ENCODE measurements around the gene PNMA8B.

The PNMA8B gene

DNA sequence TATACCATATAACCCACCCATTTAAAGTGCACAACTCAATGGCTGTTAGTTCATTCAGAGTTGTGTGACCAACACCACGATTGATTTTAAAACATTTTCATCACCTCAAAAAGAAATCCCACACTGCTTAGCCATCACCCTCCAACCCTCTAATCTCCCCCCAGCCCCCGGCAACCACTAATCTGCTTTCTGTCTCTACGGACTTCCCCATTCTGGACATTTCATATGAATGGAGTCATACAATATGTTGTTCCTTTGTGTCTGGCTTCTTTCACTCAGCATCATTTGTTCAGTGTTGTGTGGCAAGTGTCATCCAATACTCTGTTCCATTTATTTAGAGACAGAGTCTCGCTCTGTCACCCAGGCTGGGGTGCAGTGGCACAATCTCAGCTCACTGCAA is 4.0 kb upstream of the PNMA8B start:
- TF ChIP-seq ZNF350 (tag by site-specific recombination; IDR thresholded peaks at IDR 0.05): no peak
- TF ChIP-seq ZNF19 (tag by site-specific recombination; IDR thresholded peaks at IDR 0.05; ENCODE audit: low read depth): no peak
- TF ChIP-seq ZNF473 (tag by site-specific recombination; IDR thresholded peaks at IDR 0.05): no peak
- TF ChIP-seq GLI2 (tag by site-specific recombination; IDR thresholded peaks at IDR 0.05; ENCODE audit: borderline replicate concordance, low read depth): no peak
- TF ChIP-seq ZNF837 (tag by site-specific recombination; IDR thresholded peaks at IDR 0.05): no peak
- TF ChIP-seq ZNF843 (tag by site-specific recombination; IDR thresholded peaks at IDR 0.05): no peak
- TF ChIP-seq, protein P1, sequence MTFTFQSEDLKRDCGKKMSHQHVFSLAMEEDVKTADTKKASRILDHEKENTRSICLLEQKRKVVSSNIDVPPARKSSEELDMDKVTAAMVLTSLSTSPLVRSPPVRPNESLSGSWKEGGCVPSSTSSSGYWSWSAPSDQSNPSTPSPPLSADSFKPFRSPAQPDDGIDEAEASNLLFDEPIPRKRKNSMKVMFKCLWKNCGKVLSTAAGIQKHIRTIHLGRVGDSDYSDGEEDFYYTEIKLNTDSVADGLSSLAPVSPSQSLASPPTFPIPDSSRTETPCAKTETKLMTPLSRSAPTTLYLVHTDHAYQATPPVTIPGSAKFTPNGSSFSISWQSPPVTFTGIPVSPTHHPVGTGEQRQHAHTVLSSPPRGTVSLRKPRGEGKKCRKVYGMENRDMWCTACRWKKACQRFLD (tag by site-specific recombination; IDR thresholded peaks at IDR 0.05): no peak
- no peak for TF ChIP-seq ZNF114 (tag by site-specific recombination; IDR thresholded peaks at IDR 0.05)
- no peak for TF ChIP-seq ZNF558 (tag by site-specific recombination; IDR thresholded peaks at IDR 0.05)
- TF ChIP-seq, protein P2, sequence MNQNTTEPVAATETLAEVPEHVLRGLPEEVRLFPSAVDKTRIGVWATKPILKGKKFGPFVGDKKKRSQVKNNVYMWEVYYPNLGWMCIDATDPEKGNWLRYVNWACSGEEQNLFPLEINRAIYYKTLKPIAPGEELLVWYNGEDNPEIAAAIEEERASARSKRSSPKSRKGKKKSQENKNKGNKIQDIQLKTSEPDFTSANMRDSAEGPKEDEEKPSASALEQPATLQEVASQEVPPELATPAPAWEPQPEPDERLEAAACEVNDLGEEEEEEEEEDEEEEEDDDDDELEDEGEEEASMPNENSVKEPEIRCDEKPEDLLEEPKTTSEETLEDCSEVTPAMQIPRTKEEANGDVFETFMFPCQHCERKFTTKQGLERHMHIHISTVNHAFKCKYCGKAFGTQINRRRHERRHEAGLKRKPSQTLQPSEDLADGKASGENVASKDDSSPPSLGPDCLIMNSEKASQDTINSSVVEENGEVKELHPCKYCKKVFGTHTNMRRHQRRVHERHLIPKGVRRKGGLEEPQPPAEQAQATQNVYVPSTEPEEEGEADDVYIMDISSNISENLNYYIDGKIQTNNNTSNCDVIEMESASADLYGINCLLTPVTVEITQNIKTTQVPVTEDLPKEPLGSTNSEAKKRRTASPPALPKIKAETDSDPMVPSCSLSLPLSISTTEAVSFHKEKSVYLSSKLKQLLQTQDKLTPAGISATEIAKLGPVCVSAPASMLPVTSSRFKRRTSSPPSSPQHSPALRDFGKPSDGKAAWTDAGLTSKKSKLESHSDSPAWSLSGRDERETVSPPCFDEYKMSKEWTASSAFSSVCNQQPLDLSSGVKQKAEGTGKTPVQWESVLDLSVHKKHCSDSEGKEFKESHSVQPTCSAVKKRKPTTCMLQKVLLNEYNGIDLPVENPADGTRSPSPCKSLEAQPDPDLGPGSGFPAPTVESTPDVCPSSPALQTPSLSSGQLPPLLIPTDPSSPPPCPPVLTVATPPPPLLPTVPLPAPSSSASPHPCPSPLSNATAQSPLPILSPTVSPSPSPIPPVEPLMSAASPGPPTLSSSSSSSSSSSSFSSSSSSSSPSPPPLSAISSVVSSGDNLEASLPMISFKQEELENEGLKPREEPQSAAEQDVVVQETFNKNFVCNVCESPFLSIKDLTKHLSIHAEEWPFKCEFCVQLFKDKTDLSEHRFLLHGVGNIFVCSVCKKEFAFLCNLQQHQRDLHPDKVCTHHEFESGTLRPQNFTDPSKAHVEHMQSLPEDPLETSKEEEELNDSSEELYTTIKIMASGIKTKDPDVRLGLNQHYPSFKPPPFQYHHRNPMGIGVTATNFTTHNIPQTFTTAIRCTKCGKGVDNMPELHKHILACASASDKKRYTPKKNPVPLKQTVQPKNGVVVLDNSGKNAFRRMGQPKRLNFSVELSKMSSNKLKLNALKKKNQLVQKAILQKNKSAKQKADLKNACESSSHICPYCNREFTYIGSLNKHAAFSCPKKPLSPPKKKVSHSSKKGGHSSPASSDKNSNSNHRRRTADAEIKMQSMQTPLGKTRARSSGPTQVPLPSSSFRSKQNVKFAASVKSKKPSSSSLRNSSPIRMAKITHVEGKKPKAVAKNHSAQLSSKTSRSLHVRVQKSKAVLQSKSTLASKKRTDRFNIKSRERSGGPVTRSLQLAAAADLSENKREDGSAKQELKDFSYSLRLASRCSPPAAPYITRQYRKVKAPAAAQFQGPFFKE (tag by site-specific recombination; IDR thresholded peaks at IDR 0.05; ENCODE audit: borderline replicate concordance): no peak
- TF ChIP-seq, protein P3, sequence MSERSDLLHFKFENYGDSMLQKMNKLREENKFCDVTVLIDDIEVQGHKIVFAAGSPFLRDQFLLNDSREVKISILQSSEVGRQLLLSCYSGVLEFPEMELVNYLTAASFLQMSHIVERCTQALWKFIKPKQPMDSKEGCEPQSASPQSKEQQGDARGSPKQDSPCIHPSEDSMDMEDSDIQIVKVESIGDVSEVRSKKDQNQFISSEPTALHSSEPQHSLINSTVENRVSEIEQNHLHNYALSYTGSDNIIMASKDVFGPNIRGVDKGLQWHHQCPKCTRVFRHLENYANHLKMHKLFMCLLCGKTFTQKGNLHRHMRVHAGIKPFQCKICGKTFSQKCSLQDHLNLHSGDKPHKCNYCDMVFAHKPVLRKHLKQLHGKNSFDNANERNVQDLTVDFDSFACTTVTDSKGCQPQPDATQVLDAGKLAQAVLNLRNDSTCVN (tag by site-specific recombination; optimal IDR thresholded peaks at IDR 0.05): no peak
- no peak for TF ChIP-seq ZNF510 (tag by site-specific recombination; IDR thresholded peaks at IDR 0.05; ENCODE audit: insufficient replicate concordance)
- no peak for TF ChIP-seq TRIM28 (IDR thresholded peaks at IDR 0.05; ENCODE audit: borderline replicate concordance, low read length)
- no peak for TF ChIP-seq ZNF221 (tag by site-specific recombination; IDR thresholded peaks at IDR 0.05; ENCODE audit: borderline replicate concordance)
- no peak for TF ChIP-seq ZNF239 (tag by site-specific recombination; IDR thresholded peaks at IDR 0.05)
- TF ChIP-seq, protein P4, sequence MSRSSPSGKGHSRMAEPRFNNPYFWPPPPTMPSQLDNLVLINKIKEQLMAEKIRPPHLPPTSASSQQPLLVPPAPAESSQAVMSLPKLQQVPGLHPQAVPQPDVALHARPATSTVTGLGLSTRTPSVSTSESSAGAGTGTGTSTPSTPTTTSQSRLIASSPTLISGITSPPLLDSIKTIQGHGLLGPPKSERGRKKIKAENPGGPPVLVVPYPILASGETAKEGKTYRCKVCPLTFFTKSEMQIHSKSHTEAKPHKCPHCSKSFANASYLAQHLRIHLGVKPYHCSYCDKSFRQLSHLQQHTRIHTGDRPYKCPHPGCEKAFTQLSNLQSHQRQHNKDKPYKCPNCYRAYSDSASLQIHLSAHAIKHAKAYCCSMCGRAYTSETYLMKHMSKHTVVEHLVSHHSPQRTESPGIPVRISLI (tag by site-specific recombination; IDR thresholded peaks at IDR 0.05): no peak
- TF ChIP-seq, protein P5, sequence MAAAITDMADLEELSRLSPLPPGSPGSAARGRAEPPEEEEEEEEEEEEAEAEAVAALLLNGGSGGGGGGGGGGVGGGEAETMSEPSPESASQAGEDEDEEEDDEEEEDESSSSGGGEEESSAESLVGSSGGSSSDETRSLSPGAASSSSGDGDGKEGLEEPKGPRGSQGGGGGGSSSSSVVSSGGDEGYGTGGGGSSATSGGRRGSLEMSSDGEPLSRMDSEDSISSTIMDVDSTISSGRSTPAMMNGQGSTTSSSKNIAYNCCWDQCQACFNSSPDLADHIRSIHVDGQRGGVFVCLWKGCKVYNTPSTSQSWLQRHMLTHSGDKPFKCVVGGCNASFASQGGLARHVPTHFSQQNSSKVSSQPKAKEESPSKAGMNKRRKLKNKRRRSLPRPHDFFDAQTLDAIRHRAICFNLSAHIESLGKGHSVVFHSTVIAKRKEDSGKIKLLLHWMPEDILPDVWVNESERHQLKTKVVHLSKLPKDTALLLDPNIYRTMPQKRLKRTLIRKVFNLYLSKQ (tag by site-specific recombination; IDR thresholded peaks at IDR 0.05; ENCODE audit: borderline replicate concordance): no peak
- no peak for TF ChIP-seq RBAK (tag by site-specific recombination; IDR thresholded peaks at IDR 0.05)
- Histone ChIP-seq H3K27ac (ENCODE audit: extremely low read depth, low read depth, low read length) (no peak overlapping the region), H3K4me3 (ENCODE audit: low read depth, low read length) (no peak overlapping the region), H3K4me1 (ENCODE audit: control insufficient read depth, insufficient read depth, low read length) (0 out of 2 replicates have a peak, but pooled peaks cover 3% of the 10 kb centered on the region), H3K9me3 (ENCODE audit: control insufficient read depth, insufficient read depth, low read depth, low read length) (no peaks in the 10 kb centered on the region), H3K36me3 (ENCODE audit: control insufficient read depth in 2 of 2, insufficient read depth in 1 of 2, low read length in 2 of 2) (no peaks in the 10 kb centered on the region)
- CTCF ChIA-PET: interaction anchor here (0.7 to 2.0 kb wide), 4 partner anchors 9 to 105 kb away, joined by 4 to 10 read pairs (median 6); no protein-coding TSS in a partner anchor
- POLR2A ChIA-PET: no interaction called here

All from HEK293 (cell line).